Measurements from ENCODE around the gene ARMH1. TPM values are rescaled to one million over a fixed set of nuclear protein-coding genes. Genes with fewer than 3 reads are reported as not detected.

ARMH1 gene
- total RNA-seq = not detected in 2 replicates

GRCh38 chr1:44674113-44675000, at the start of gene ARMH1, which contains the start of gene TMEM53:
Gene ARMH1, plus strand, starts transcription at chr1:44674714. Its CDS starts 14,984 bp downstream, at chr1:44689698.
Gene TMEM53, minus strand, starts transcription at chr1:44674481. Its CDS starts 90 bp downstream, at chr1:44674391.

DNA sequence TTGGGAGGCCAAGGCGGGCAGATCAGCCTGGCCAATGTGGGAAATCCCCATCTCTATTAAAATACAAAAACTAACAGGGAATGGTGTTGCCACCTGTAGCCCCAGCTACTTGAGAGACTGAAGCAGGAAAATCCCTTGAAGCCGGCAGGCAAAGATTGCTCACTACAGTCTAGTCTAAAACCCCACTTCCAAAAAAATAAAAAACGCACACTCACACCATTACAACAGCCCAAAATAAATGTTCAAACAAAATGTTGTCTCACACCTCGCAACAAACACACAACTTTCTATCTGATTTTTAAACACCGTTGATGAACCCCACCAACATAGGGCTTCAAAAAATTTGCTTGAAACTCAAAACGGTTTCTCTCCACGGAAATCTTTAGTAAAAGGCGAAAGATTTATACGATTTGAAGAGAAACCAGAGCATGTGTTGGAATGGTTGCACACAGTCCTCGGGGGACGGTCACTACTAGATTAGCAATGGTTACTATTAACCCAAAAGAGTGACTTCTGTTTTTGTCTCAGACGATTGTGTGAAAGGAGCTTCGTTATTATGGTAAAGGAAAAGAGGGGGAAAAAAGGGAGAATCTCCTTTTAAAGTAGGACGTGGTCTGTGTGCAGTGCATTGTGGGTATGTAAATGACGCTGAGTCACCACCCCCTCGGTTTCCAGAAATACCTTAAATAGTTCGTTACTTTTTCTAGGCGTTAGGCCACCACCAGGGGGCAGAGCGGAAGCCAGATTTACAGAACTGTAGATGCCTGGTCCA, 56.4 kb downstream of the ARMH1 start, which contains the start of gene RNU5D-1:
RNU5D-1 (minus strand) TSS at position 430 of the 772 bp plus-strand sequence.

DNA sequence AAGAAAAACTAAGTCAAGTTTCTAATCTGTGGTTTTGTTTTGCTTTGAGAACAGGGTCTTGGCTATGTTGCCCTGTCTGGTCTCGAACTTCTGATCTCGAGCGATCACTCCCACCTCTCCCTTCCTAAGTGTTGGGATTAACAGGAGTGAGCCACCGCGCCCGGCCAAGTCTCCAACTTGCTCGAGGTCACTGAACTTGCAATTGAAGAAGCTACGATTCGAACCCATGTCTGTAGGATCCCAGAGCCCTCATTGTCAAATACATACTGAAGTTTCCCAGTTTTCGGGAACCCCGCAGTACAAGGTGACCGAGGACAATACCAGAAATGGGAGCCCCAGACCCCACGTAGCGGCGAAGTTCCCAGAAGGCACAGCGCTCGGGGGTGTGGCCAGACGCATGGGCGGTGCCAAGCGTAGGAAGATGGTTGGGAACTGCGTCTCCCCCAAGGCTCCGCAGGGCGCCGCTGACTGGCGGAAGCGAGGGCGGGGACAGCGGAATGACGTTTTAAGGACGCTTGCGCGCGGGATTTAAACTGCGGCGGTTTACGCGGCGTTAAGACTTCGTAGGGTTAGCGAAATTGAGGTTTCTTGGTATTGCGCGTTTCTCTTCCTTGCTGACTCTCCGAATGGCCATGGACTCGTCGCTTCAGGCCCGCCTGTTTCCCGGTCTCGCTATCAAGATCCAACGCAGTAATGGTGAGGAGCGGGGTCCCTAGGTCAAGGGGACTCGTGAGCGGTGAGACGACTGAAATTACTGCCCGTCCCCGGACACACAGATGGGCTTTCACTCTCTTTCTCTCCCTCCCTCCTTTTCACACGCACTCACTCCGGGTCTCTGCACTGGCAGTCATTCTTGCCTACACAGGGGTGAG, 65.0 kb downstream of the ARMH1 start, which contains the start of gene KIF2C:
KIF2C (plus strand) TSS at position 531 of the 872 bp plus-strand sequence; CDS start at position 627, 96 bp downstream.

Other genes with a start within 250 kb of the ARMH1 start
- 3.7 and 10.2 TPM in 2 replicates for gene TMEM53, start 233 bp upstream of the ARMH1 start, total RNA-seq
- not detected in 2 replicates for gene RNU5D-1, start 56.5 kb downstream of the ARMH1 start, total RNA-seq
- gene KIF2C, start 65.1 kb downstream of the ARMH1 start, total RNA-seq = 16.5 and 56.2 TPM in 2 replicates
- 2,787 and 3,108 TPM in 2 replicates for gene RPS8, start 100.8 kb downstream of the ARMH1 start, total RNA-seq
- gene BEST4, start 113.5 kb downstream of the ARMH1 start, total RNA-seq = 0.16 TPM in 1 of 2 replicates, not detected in the other
- gene PLK3, start 125.7 kb downstream of the ARMH1 start, total RNA-seq = 34.4 and 75.1 TPM in 2 replicates
- 2.7 TPM in 1 of 2 replicates, not detected in the other for gene DYNLT4, start 132.6 kb downstream of the ARMH1 start, total RNA-seq
- 1.2 and 6.2 TPM in 2 replicates for gene BTBD19, start 133.8 kb downstream of the ARMH1 start, total RNA-seq
- gene PTCH2, start 168.5 kb downstream of the ARMH1 start, total RNA-seq = not detected in 2 replicates